GM10248 (cell line): Measurements from ENCODE around the gene MAST3.

Experiments
- CTCF ChIA-PET: fragments of 300-600 bp; sonication (Branson Sonifier 250); formaldehyde crosslinking; extraction: SDS; loops from one replicate; lab custom pipeline; 2021; ENCODE audit warnings: antibody characterized with exemption; lab: Yijun Ruan, JAX
- POLR2A ChIA-PET: fragments of 350-650 bp; sonication (Branson Sonifier 250); formaldehyde crosslinking; extraction: SDS; loops from one replicate; lab custom pipeline; 2020; ENCODE audit warnings: antibody characterized with exemption; lab: Yijun Ruan, JAX
- DNase-seq: peaks from one replicate; pipeline ENCODE4 v3.0.0; 2012; ENCODE audit errors: extremely low spot score
- TF ChIP-seq, protein P1 (sequence below): IDR thresholded peaks from 2 replicates; pipeline ENCODE4 v1.5.1; 2012; ENCODE audit warnings: mild to moderate bottlenecking, low read depth; ENCODE audit errors: extremely low read depth, missing control alignments, control extremely low read depth

Gene MAST3

DNA sequence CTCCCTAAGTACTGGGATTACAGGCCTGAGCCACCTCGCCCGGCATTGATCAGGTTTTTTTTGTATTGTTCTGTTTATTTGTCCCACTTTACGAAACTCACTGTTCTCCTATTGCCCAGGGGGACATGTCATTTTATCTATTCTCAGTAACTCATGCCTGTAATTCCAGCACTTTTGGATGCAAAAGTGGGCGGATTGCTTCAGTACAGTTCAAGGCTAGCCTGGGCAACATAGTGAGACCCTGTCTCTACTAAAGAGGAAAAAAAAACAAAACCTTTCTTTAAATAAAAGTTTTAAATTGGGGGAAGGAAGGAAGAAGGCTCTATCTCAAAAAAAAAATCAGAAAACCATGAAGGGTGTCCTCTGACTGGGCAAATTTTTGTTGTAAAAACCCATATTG lies 92.7 kb downstream of the MAST3 start:
- CTCF ChIA-PET = interaction anchor here (0.9 to 3.2 kb wide), 2 partner anchors 22 to 63 kb away, joined by 3 to 36 read pairs; a partner anchor contains a TSS
- DNase-seq = no peak
- TF ChIP-seq, protein P1, sequence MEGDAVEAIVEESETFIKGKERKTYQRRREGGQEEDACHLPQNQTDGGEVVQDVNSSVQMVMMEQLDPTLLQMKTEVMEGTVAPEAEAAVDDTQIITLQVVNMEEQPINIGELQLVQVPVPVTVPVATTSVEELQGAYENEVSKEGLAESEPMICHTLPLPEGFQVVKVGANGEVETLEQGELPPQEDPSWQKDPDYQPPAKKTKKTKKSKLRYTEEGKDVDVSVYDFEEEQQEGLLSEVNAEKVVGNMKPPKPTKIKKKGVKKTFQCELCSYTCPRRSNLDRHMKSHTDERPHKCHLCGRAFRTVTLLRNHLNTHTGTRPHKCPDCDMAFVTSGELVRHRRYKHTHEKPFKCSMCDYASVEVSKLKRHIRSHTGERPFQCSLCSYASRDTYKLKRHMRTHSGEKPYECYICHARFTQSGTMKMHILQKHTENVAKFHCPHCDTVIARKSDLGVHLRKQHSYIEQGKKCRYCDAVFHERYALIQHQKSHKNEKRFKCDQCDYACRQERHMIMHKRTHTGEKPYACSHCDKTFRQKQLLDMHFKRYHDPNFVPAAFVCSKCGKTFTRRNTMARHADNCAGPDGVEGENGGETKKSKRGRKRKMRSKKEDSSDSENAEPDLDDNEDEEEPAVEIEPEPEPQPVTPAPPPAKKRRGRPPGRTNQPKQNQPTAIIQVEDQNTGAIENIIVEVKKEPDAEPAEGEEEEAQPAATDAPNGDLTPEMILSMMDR = no peak
- POLR2A ChIA-PET = interaction anchor here (1.1 kb wide), 1 partner anchor 224 kb away, joined by 6 read pairs; no protein-coding TSS in a partner anchor

DNA sequence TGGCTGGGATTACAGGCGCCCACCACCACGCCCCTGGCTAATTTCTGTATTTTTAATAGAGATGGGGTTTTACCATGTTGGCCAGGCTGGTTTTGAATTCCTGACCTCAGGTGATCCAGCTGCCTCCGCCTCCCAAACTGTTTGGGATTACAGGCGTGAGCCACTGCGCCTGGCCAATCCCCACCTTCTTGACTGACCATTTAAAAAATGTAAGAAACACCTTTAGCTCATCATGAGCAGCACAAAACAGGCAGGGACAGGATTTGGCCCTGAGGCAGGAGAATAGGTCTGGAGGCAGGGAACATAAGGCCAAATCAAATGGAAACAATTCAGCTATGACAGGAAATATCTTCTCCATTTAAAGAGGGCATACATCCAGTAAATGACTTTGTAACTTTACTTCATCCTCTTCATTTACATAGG lies 94.1 kb downstream of the MAST3 start:
- DNase-seq = no peak
- CTCF ChIA-PET = interaction anchor here (0.8 to 3.2 kb wide), 18 partner anchors 9 to 225 kb away, joined by 3 to 36 read pairs (median 4); partner anchors contain the start of gene LSM4
- TF ChIP-seq, protein P1 = no peak
- POLR2A ChIA-PET = interaction anchor here (0.5 to 3.3 kb wide), 6 partner anchors 12 to 631 kb away, joined by 3 to 26 read pairs (median 4); partner anchors contain the start of gene JUND

- CTCF ChIA-PET = interaction anchor here (0.6 to 3.2 kb wide), 17 partner anchors 10 to 136 kb away, joined by 3 to 36 read pairs (median 4); partner anchors contain the start of genes LSM4 and RAB3A
- POLR2A ChIA-PET = interaction anchor here (0.7 to 3.3 kb wide), 8 partner anchors 11 to 112 kb away, joined by 3 to 26 read pairs (median 4); partner anchors contain the start of genes JUND and RAB3A
- DNase-seq = peak; percentile 95
- TF ChIP-seq, protein P1 = no peak
Measured at GRCh38 chr19:18192673-18193387, 95.3 kb downstream of the MAST3 start, which contains the start of gene MPV17L2. Gene MPV17L2, plus strand, starts transcription at chr19:18193218. Its CDS starts 64 bp downstream, at chr19:18193282.

DNA sequence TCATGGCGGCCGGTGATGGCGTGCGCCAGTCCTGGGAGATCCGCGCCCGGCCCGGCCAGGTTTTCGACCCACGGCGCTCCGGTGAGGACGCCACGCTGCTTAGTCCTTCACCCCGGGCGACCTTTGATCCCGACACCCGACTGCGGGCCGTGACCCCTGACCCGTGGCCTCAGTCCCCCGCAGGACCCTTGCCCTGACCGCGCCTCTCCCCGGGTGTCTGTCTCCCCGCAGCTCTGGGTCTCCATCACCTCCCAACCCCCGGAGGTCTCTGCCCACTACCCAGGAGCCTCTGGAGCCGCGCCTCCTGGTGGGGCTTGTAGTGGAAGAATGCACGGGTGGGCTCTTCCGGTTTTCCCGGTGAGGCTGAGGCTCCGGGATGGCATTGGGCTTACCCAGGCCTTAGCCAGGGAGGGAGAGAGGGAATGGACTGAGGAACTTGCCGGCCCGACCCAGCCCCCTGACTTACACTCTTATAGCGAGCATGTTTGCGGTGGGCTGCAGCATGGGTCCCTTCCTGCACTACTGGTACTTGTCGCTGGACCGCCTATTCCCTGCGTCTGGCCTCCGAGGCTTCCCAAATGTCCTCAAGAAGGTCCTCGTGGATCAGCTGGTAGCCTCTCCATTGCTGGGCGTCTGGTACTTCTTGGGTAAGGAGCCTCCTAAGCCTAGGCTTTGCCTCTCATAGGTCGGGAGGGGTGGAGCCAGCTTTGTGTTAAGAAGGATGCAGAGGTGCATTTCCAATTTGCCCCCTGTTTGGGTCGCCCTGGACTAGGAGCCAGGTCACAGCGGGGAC lies 96.0 kb downstream of the MAST3 start:
- TF ChIP-seq, protein P1 = no peak
- CTCF ChIA-PET = interaction anchor here (0.6 to 3.2 kb wide), 15 partner anchors 10 to 122 kb away, joined by 3 to 36 read pairs (median 5); partner anchors contain the start of gene RAB3A
- no peak for DNase-seq
- POLR2A ChIA-PET = interaction anchor here (0.7 to 3.3 kb wide), 7 partner anchors 10 to 111 kb away, joined by 3 to 26 read pairs (median 4); partner anchors contain the start of genes JUND and RAB3A

DNA sequence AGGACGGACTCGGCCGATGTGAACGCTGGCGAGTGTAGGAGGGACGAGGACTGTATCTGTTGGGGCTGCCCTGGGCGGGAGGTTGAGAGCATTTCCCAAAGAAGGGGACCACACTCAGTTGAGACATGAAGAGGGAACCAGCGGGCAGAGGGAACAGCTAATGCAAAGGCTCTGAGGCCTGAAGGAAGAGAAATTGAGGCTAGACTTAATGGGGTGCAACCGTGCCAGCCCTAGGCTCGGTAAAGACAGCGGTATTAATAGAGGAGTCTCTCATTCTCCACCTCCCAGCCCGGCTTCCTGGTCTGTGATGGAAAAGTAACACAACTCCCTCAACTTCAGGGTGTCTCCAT lies 96.6 kb downstream of the MAST3 start:
- CTCF ChIA-PET = interaction anchor here (1.1 to 3.0 kb wide), 6 partner anchors 11 to 85 kb away, joined by 3 to 12 read pairs (median 4); no protein-coding TSS in a partner anchor
- no peak for DNase-seq
- POLR2A ChIA-PET = interaction anchor here (0.9 kb wide), 1 partner anchor 87 kb away, joined by 3 read pairs; the partner anchor contains the start of gene JUND
- TF ChIP-seq, protein P1 = no peak
